GM23338 (cell line): ENCODE measurements around the gene IFI44L.
A peak's percentile ranks its signal among the peaks of the same experiment; 100 is the strongest.

Experiments used
- CTCF ChIP-seq, 2 experiments: fragments of 200-600 bp in 1 of 2; sonication (generic) in 1 of 2; conservative IDR thresholded peaks; 2 replicates each; pipeline versions ENCODE4 v1.5.1 to v1.6.1; 2016 to 2017; ENCODE audit warnings: antibody characterized with exemption in 2 of 2, low read depth in 2 of 2, mild to moderate bottlenecking in 2 of 2, moderate library complexity in 1 of 2
- EZH2 ChIP-seq: fragments of 200-600 bp; sonication (generic); IDR thresholded peaks from one replicate; pipeline ENCODE4 v1.8.0; 2017; ENCODE audit warnings: antibody characterized with exemption, mild to moderate bottlenecking, low read depth; ENCODE audit not compliant: unreplicated experiment
- POLR2AphosphoS5 ChIP-seq: IDR thresholded peaks from 2 replicates; pipeline ENCODE4 v1.6.1; 2016; ENCODE audit warnings: antibody characterized with exemption, low read depth

GRCh38 chr1:78673120-78673519 is 52.9 kb downstream of the IFI44L start:
- TF ChIP-seq POLR2AphosphoS5 = no peak
- no peak for TF ChIP-seq EZH2
- TF ChIP-seq CTCF (conservative IDR thresholded peaks at IDR 0.05; ENCODE audit: low read depth in 2 of 2) = peak; percentile 60 to 66
